ENCODE data around the gene SP5. TPM values are rescaled to one million over a fixed set of nuclear protein-coding genes. Genes with fewer than 3 reads are reported as not detected.
A peak's percentile ranks its signal among the peaks of the same experiment; 100 is the strongest.

Gene SP5
- total RNA-seq, 1 experiment from 2014 or later = 161 TPM

DNA sequence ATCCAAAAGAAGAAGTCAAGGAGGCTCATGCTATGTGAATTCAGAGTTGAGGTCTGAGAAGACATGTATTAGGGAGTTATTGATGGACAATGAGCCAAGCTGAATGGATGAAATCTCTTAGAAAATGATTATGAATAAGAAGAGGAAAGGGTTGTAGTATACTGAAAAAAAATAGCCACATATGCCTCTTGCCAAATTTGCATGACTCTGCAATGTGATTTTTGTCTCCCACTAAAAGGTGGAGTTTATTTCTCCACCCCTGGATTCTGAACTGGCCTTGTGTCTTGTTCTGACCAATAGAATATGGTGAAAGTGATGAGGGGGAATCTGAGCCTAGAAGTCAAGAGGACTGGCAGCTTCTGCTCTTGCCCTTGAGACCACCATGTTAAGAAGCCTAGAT, 46.4 kb downstream of the SP5 start:
- TF ChIP-seq, protein P1, sequence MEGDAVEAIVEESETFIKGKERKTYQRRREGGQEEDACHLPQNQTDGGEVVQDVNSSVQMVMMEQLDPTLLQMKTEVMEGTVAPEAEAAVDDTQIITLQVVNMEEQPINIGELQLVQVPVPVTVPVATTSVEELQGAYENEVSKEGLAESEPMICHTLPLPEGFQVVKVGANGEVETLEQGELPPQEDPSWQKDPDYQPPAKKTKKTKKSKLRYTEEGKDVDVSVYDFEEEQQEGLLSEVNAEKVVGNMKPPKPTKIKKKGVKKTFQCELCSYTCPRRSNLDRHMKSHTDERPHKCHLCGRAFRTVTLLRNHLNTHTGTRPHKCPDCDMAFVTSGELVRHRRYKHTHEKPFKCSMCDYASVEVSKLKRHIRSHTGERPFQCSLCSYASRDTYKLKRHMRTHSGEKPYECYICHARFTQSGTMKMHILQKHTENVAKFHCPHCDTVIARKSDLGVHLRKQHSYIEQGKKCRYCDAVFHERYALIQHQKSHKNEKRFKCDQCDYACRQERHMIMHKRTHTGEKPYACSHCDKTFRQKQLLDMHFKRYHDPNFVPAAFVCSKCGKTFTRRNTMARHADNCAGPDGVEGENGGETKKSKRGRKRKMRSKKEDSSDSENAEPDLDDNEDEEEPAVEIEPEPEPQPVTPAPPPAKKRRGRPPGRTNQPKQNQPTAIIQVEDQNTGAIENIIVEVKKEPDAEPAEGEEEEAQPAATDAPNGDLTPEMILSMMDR (IDR thresholded peaks at IDR 0.05; ENCODE audit: insufficient read depth in 1 of 2, low read depth in 1 of 2, low read length in 1 of 2, severe bottlenecking in 1 of 2, unreplicated experiment in 1 of 2) = no peak
- H3K4me1 Mint-ChIP-seq (ENCODE audit: low read depth, unreplicated experiment) = peaks cover 18% of the 10 kb centered on the region
- POLR2A ChIA-PET = no interaction called here
- H3K27me3 Mint-ChIP-seq (ENCODE audit: insufficient read depth, unreplicated experiment) = no peaks in the 10 kb centered on the region
- H3K9me3 Mint-ChIP-seq (ENCODE audit: unreplicated experiment) = no peaks in the 10 kb centered on the region
- Histone ChIP-seq H3K4me3 (ENCODE audit: low read depth, low read length) (no peak overlapping the region), H3K9me3 (no peaks in the 10 kb centered on the region), H3K27me3 (replicated peaks; ENCODE audit: control insufficient read depth, insufficient read depth, low read length) (no peaks in the 10 kb centered on the region), H3K4me1 (peaks cover 33% of the 10 kb centered on the region), H3K36me3 (ENCODE audit: control insufficient read depth, insufficient read depth, low read length) (no peaks in the 10 kb centered on the region)
- CTCF ChIA-PET = no interaction called here
- BruUV-seq (replicated peaks) = no TSS peak
- H3K4me3 Mint-ChIP-seq (ENCODE audit: unreplicated experiment) = no peak overlapping the region
- no peak for DNase-seq
- intact Hi-C loops (cut with micrococcal nuclease; ENCODE audit: unreplicated experiment) = no loop called here
- H3K36me3 Mint-ChIP-seq (ENCODE audit: insufficient read depth, unreplicated experiment) = no peaks in the 10 kb centered on the region
- no peak overlapping the region for H3K27ac Mint-ChIP-seq (ENCODE audit: unreplicated experiment)

DNA sequence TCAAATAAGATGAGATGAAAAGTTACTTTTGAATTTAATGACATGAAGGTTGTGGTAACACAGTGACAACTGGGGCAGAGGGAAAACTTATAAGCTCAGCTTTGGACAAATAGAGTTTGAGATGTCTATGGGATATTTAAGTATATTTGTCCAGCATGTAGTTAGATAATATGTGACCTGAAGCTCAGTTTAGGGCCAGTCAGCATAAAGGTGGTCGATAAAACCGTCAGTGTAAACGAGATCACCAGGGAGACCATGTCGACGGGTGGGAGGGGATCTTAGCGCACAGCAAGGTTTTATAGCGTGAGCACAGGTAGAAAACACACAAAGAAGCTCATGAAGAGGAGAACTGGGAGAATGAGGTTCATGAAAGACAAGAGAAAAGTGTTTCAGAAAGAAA, 47.6 kb downstream of the SP5 start:
- Mint-ChIP-seq H3K9me3 (ENCODE audit: unreplicated experiment) (no peaks in the 10 kb centered on the region), H3K36me3 (ENCODE audit: insufficient read depth, unreplicated experiment) (no peaks in the 10 kb centered on the region), H3K4me3 (ENCODE audit: unreplicated experiment) (no peak overlapping the region), H3K4me1 (ENCODE audit: low read depth, unreplicated experiment) (peaks cover 18% of the 10 kb centered on the region), H3K27ac (ENCODE audit: unreplicated experiment) (peak overlapping the region; percentile 86), H3K27me3 (ENCODE audit: insufficient read depth, unreplicated experiment) (no peaks in the 10 kb centered on the region)
- ChIA-PET CTCF (no interaction called here), POLR2A (no interaction called here)
- Histone ChIP-seq H3K4me3 (ENCODE audit: low read depth, low read length) (no peak overlapping the region), H3K4me1 (peaks cover 42% of the 10 kb centered on the region), H3K9me3 (no peaks in the 10 kb centered on the region), H3K36me3 (ENCODE audit: control insufficient read depth, insufficient read depth, low read length) (no peaks in the 10 kb centered on the region), H3K27me3 (replicated peaks; ENCODE audit: control insufficient read depth, insufficient read depth, low read length) (no peaks in the 10 kb centered on the region)
- BruUV-seq (replicated peaks) = no TSS peak
- intact Hi-C loops (cut with micrococcal nuclease; ENCODE audit: unreplicated experiment) = no loop called here
- no peak for DNase-seq
- TF ChIP-seq, protein P1 (IDR thresholded peaks at IDR 0.05; ENCODE audit: insufficient read depth in 1 of 2, low read depth in 1 of 2, low read length in 1 of 2, severe bottlenecking in 1 of 2, unreplicated experiment in 1 of 2) = no peak

DNA sequence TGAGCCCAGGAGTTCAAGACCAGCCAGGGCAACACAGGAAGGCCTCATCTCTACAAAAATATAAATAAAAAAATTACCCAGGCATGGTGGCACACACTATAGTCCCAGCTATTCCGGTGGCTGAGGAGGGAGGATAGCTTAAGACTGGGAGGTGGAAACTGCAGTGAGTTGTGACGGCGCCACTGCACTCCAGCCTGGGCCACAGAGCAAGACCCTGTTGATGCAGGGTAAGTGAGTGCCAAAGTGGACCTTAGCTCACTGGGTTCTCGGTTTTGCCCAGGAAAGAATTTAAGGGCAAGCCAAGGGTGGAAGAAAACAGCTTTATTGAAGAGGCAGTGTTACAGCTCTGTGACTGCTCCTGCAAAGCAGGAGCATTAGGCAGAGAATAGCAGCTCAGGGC, 48.1 kb downstream of the SP5 start:
- H3K9me3 ChIP-seq = no peaks in the 10 kb centered on the region
- BruUV-seq (replicated peaks) = no TSS peak
- Mint-ChIP-seq H3K36me3 (ENCODE audit: insufficient read depth, unreplicated experiment) (peaks cover 3% of the 10 kb centered on the region), H3K27me3 (ENCODE audit: insufficient read depth, unreplicated experiment) (no peaks in the 10 kb centered on the region), H3K27ac (ENCODE audit: unreplicated experiment) (peak overlapping the region; percentile 86), H3K4me3 (ENCODE audit: unreplicated experiment) (no peak overlapping the region), H3K4me1 (ENCODE audit: low read depth, unreplicated experiment) (peaks cover 21% of the 10 kb centered on the region), H3K9me3 (ENCODE audit: unreplicated experiment) (no peaks in the 10 kb centered on the region)
- H3K4me1 ChIP-seq = peaks cover 47% of the 10 kb centered on the region
- H3K27me3 ChIP-seq (replicated peaks; ENCODE audit: control insufficient read depth, insufficient read depth, low read length) = no peaks in the 10 kb centered on the region
- no peak overlapping the region for H3K4me3 ChIP-seq (ENCODE audit: low read depth, low read length)
- ChIA-PET CTCF (no interaction called here), POLR2A (no interaction called here)
- intact Hi-C loops (cut with micrococcal nuclease; ENCODE audit: unreplicated experiment) = no loop called here
- no peaks in the 10 kb centered on the region for H3K36me3 ChIP-seq (ENCODE audit: control insufficient read depth, insufficient read depth, low read length)
- DNase-seq = no peak
- TF ChIP-seq, protein P1 (IDR thresholded peaks at IDR 0.05; ENCODE audit: insufficient read depth in 1 of 2, low read depth in 1 of 2, low read length in 1 of 2, severe bottlenecking in 1 of 2, unreplicated experiment in 1 of 2) = no peak

All from Caco-2 (cell line).